WERI-Rb-1 (cell line): ENCODE data around the gene PLD5.
A peak's percentile ranks its signal among the peaks of the same experiment; 100 is the strongest.
"Not testable (repeated sequence)": the region's sequence is repeated elsewhere in the genome, so short reads cannot be mapped to it uniquely, and the experiment has no call there.

Source experiments
- DNase-seq: peaks from one replicate; pipeline ENCODE4 v3.0.0-alpha.2; 2020
- H3K27ac ChIP-seq: fragments of 250-450 bp; sonication (Bioruptor Pico); 2 replicates; pipeline ENCODE4 v1.5.1; 2020; ENCODE audit warnings: mild to moderate bottlenecking, moderate library complexity
- H3K27me3 ChIP-seq: fragments of 250-450 bp; sonication (Bioruptor Pico); 2 replicates; pipeline ENCODE4 v1.5.1; 2021; ENCODE audit warnings: mild to moderate bottlenecking, low read depth, moderate library complexity; ENCODE audit not compliant: insufficient read depth, severe bottlenecking
- H3K36me3 ChIP-seq: fragments of 250-450 bp; sonication (Bioruptor Pico); 2 replicates; pipeline ENCODE4 v1.5.1; 2020; ENCODE audit warnings: mild to moderate bottlenecking, moderate library complexity
- H3K4me3 ChIP-seq: 2 replicates; pipeline ENCODE4 v1.5.1; 2011; ENCODE audit warnings: low read depth, mild to moderate bottlenecking, control low read depth, low read length
- H3K9me3 ChIP-seq: fragments of 250-450 bp; sonication (Bioruptor Pico); 2 replicates; pipeline ENCODE4 v1.5.1; 2021; ENCODE audit warnings: mild to moderate bottlenecking, moderate library complexity; ENCODE audit not compliant: severe bottlenecking
- CTCF ChIP-seq: IDR thresholded peaks from 2 replicates; pipeline ENCODE4 v1.5.1; 2011; ENCODE audit warnings: low read depth, mild to moderate bottlenecking, control low read depth, inconsistent platforms, low read length

PLD5 gene

GRCh38 chr1:242196101-242196500 is 328.4 kb downstream of the PLD5 start:
- peaks cover 3% of the 10 kb centered on the region for H3K9me3 ChIP-seq
- no peak for DNase-seq
- H3K36me3 ChIP-seq = no peaks in the 10 kb centered on the region
- H3K4me3 ChIP-seq = no peak overlapping the region
- H3K27me3 ChIP-seq = no peaks in the 10 kb centered on the region
- no peak overlapping the region for H3K27ac ChIP-seq
- no peak for TF ChIP-seq CTCF

GRCh38 chr1:242189591-242189990 is 334.9 kb downstream of the PLD5 start:
- peak; percentile 68 for TF ChIP-seq CTCF
- Histone ChIP-seq H3K36me3 (no peaks in the 10 kb centered on the region), H3K9me3 (no peaks in the 10 kb centered on the region), H3K27ac (no peak overlapping the region), H3K27me3 (no peaks in the 10 kb centered on the region), H3K4me3 (no peak overlapping the region)
- peak; percentile 33 for DNase-seq

DNA sequence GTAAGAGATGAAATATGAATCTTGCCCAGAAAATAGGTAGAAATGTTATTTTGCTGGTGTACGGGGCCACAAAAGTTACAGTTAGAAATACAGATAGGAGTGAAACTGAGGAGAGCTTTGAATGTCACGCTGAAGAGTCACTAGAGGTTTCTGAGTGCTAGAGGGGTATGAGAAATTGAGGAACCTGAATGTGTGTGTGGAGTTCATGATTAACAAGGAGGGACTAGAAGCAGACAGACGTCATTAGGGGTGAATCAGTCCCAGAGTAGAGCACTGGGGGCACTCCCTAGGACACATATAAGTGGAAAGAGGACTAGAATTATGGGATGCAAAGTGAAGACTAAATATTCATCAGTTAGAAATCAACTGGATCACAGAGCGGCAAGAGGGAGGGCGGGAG is 336.7 kb downstream of the PLD5 start:
- no peak for TF ChIP-seq CTCF
- H3K9me3 ChIP-seq = no peaks in the 10 kb centered on the region
- H3K27me3 ChIP-seq = no peaks in the 10 kb centered on the region
- no peaks in the 10 kb centered on the region for H3K36me3 ChIP-seq
- no peak for DNase-seq
- no peak overlapping the region for H3K4me3 ChIP-seq
- no peak overlapping the region for H3K27ac ChIP-seq

GRCh38 chr1:242187171-242187570 is 337.3 kb downstream of the PLD5 start:
- H3K9me3 ChIP-seq = no peaks in the 10 kb centered on the region
- no peak for TF ChIP-seq CTCF
- H3K27me3 ChIP-seq = no peaks in the 10 kb centered on the region
- no peak overlapping the region for H3K4me3 ChIP-seq
- H3K36me3 ChIP-seq = no peaks in the 10 kb centered on the region
- H3K27ac ChIP-seq = no peak overlapping the region
- DNase-seq = no peak

GRCh38 chr1:242185731-242186130 is 338.8 kb downstream of the PLD5 start:
- no peaks in the 10 kb centered on the region for H3K27me3 ChIP-seq
- TF ChIP-seq CTCF = no peak
- no peaks in the 10 kb centered on the region for H3K9me3 ChIP-seq
- no peak for DNase-seq
- H3K36me3 ChIP-seq = no peaks in the 10 kb centered on the region
- H3K4me3 ChIP-seq = no peak overlapping the region
- no peak overlapping the region for H3K27ac ChIP-seq

GRCh38 chr1:242184955-242185354 is 339.5 kb downstream of the PLD5 start:
- no peaks in the 10 kb centered on the region for H3K27me3 ChIP-seq
- DNase-seq = no peak
- TF ChIP-seq CTCF = no peak
- no peak overlapping the region for H3K27ac ChIP-seq
- H3K9me3 ChIP-seq = no peaks in the 10 kb centered on the region
- H3K36me3 ChIP-seq = no peaks in the 10 kb centered on the region
- H3K4me3 ChIP-seq = no peak overlapping the region

DNA sequence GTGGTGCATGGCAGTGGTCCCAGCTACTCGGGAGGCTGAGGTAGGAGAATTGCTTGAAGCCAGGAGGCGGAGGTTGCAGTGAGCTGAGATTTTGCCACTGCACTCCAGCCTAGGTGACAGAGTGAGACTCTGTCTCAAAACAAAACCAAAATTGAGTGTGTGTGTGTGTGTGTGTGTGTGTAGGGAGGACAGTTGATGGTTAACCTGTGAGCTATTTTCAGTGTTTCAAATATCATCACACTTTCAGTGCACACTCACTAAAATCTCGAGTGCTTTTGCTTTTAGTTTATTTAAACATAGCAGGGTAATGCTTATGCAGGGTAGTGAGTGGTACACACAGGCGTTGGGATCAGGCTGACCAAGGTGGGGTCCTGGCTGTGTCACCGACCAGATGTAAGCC is 344.7 kb downstream of the PLD5 start:
- H3K9me3 ChIP-seq, H3K36me3 ChIP-seq, H3K4me3 ChIP-seq, H3K27ac ChIP-seq, H3K27me3 ChIP-seq, DNase-seq: not testable (repeated sequence)
